Neural progenitor cell (in vitro differentiated cells): Measurements from ENCODE around the gene TSNAXIP1. TPM values are rescaled to one million over a fixed set of nuclear protein-coding genes. Genes with fewer than 3 reads are reported as not detected.

ENCODE experiments used
- DNase-seq: peaks from one replicate; pipeline ENCODE4 v3.0.0-alpha.2; 2016; ENCODE audit warnings: low spot score
- H2AFZ ChIP-seq: fragments of 200-600 bp; sonication (generic); replicated peaks from 2 replicates; pipeline ENCODE4 v1.6.1; 2016; ENCODE audit warnings: antibody characterized with exemption
- H3F3A ChIP-seq: fragments of 200-600 bp; sonication (generic); 2 replicates; pipeline ENCODE4 v1.6.1; 2016; ENCODE audit warnings: antibody characterized with exemption, low read depth
- H3K27ac ChIP-seq: fragments of 200-600 bp; sonication (generic); 2 replicates; pipeline ENCODE4 v1.5.1; 2016; ENCODE audit warnings: mild to moderate bottlenecking
- H3K27me3 ChIP-seq: fragments of 200-600 bp; sonication (generic); 2 replicates; pipeline ENCODE4 v1.6.1; 2016; ENCODE audit warnings: mild to moderate bottlenecking, moderate library complexity
- H3K36me3 ChIP-seq: fragments of 200-600 bp; sonication (generic); 2 replicates; pipeline ENCODE4 v1.5.1; 2016
- H3K4me1 ChIP-seq: fragments of 200-600 bp; sonication (generic); 2 replicates; pipeline ENCODE4 v1.6.1; 2016; ENCODE audit warnings: mixed run types
- H3K4me2 ChIP-seq: fragments of 200-600 bp; sonication (generic); 2 replicates; pipeline ENCODE4 v1.6.1; 2016
- H3K4me3 ChIP-seq: fragments of 200-600 bp; sonication (generic); 2 replicates; pipeline ENCODE4 v1.5.1; 2016
- H3K79me2 ChIP-seq: fragments of 200-600 bp; sonication (generic); 2 replicates; pipeline ENCODE4 v1.6.1; 2016; ENCODE audit warnings: low read depth
- H3K9ac ChIP-seq: fragments of 200-600 bp; sonication (generic); 2 replicates; pipeline ENCODE4 v1.6.1; 2016
- H3K9me3 ChIP-seq: fragments of 200-600 bp; sonication (generic); 2 replicates; pipeline ENCODE4 v1.5.1; 2016; ENCODE audit warnings: low read depth
- H4K20me1 ChIP-seq: fragments of 200-600 bp; sonication (generic); 2 replicates; pipeline ENCODE4 v1.6.1; 2016; ENCODE audit warnings: low read depth
- H3K27ac Mint-ChIP-seq: 3 replicates; pipeline ENCODE4 v1.8.0; 2021; ENCODE audit warnings: mixed read lengths
- H3K27me3 Mint-ChIP-seq: 2 replicates; pipeline ENCODE4 v1.8.0; 2022; ENCODE audit warnings: low read depth, mild to moderate bottlenecking, inconsistent platforms, moderate library complexity, mixed read lengths; ENCODE audit not compliant: insufficient read depth
- H3K36me3 Mint-ChIP-seq: 3 replicates; pipeline ENCODE4 v1.8.0; 2021; ENCODE audit warnings: mixed read lengths
- H3K4me1 Mint-ChIP-seq: 3 replicates; pipeline ENCODE4 v1.8.0; 2021; ENCODE audit warnings: mixed read lengths
- H3K4me3 Mint-ChIP-seq: 3 replicates; pipeline ENCODE4 v1.8.0; 2021; ENCODE audit warnings: mild to moderate bottlenecking, moderate library complexity, mixed read lengths
- H3K9me3 Mint-ChIP-seq: 3 replicates; pipeline ENCODE4 v1.8.0; 2020; ENCODE audit warnings: mixed read lengths
- EZH2 ChIP-seq: fragments of 200-600 bp; sonication (generic); IDR thresholded peaks from 2 replicates; pipeline ENCODE4 v1.6.1; 2017; ENCODE audit warnings: antibody characterized with exemption, mild to moderate bottlenecking, moderate library complexity
- EZH2phosphoT487 ChIP-seq: fragments of 200-600 bp; sonication (generic); IDR thresholded peaks from 2 replicates; pipeline ENCODE4 v1.6.1; 2017; ENCODE audit warnings: antibody characterized with exemption
- total RNA-seq: library from RNA; depleted of rRNA; stranded (reverse); fragments of >200 nt; gene quantifications from 2 replicates; pipeline ENCODE4 v1.2.3, GENCODE V29; 2015; ENCODE audit warnings: low replicate concordance
- TF ChIP-seq, protein P1 (sequence below): fragments of 200-600 bp; sonication (generic); IDR thresholded peaks from 2 replicates; pipeline ENCODE4 v1.5.1; 2017; ENCODE audit warnings: antibody characterized with exemption, mild to moderate bottlenecking

The TSNAXIP1 gene
- total RNA-seq, 1 donor from 2014 or later: 2.9 TPM

DNA sequence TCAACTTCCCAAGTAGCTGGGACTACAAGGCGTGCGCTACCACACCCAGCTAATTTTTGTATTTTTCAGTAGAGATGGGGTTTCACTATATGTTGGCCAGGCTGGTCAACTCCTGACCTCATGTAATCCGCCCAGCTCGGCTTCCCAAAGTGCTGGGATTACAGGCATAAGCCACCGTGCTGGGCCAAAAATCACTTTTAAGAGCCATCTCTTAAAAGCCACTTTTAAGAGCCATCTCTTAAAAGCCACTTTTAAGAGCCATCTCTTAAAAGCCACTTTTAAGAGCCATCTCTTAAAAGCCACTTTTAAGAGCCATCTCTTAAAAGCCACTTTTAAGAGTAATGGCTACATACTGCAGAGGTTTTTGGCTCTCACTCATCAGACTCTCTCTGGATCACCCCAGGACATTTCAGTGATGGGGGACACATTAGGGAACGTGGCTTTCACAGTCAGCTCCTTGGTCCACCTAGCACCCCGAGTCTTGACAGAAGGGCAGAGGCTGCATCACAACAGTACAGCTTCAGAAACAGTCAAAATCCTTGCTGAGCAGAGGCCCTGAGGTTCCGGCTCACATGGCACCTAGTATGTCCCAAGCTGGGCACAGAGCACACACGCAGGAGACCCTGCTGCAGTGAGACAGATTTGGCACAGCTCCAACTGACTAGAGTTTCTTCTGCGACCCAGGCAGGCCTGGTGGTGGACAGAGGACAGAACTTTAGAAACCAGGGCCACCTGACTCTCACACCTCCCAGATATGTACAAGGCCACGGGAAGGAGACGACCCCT lies 23.9 kb upstream of the TSNAXIP1 start:
- Mint-ChIP-seq H3K27ac (no peak overlapping the region), H3K9me3 (peaks cover 2% of the 10 kb centered on the region), H3K4me3 (no peak overlapping the region), H3K4me1 (no peaks in the 10 kb centered on the region), H3K27me3 (no peaks in the 10 kb centered on the region), H3K36me3 (peaks cover 16% of the 10 kb centered on the region)
- no peak for DNase-seq
- no peak overlapping the region for H3K4me3 ChIP-seq
- H3K79me2 ChIP-seq: peaks cover 66% of the 10 kb centered on the region
- no peak overlapping the region for H2AFZ ChIP-seq
- H3K4me2 ChIP-seq: no peak overlapping the region
- H3K36me3 ChIP-seq: no peaks in the 10 kb centered on the region
- H4K20me1 ChIP-seq: peaks cover 17% of the 10 kb centered on the region
- no peaks in the 10 kb centered on the region for H3F3A ChIP-seq
- no peaks in the 10 kb centered on the region for H3K4me1 ChIP-seq
- H3K9me3 ChIP-seq: no peaks in the 10 kb centered on the region
- H3K27me3 ChIP-seq: no peaks in the 10 kb centered on the region
- H3K9ac ChIP-seq: no peak overlapping the region
- TF ChIP-seq, protein P1, sequence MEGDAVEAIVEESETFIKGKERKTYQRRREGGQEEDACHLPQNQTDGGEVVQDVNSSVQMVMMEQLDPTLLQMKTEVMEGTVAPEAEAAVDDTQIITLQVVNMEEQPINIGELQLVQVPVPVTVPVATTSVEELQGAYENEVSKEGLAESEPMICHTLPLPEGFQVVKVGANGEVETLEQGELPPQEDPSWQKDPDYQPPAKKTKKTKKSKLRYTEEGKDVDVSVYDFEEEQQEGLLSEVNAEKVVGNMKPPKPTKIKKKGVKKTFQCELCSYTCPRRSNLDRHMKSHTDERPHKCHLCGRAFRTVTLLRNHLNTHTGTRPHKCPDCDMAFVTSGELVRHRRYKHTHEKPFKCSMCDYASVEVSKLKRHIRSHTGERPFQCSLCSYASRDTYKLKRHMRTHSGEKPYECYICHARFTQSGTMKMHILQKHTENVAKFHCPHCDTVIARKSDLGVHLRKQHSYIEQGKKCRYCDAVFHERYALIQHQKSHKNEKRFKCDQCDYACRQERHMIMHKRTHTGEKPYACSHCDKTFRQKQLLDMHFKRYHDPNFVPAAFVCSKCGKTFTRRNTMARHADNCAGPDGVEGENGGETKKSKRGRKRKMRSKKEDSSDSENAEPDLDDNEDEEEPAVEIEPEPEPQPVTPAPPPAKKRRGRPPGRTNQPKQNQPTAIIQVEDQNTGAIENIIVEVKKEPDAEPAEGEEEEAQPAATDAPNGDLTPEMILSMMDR: no peak
- TF ChIP-seq EZH2: no peak
- TF ChIP-seq EZH2phosphoT487: no peak
- no peak overlapping the region for H3K27ac ChIP-seq

DNA sequence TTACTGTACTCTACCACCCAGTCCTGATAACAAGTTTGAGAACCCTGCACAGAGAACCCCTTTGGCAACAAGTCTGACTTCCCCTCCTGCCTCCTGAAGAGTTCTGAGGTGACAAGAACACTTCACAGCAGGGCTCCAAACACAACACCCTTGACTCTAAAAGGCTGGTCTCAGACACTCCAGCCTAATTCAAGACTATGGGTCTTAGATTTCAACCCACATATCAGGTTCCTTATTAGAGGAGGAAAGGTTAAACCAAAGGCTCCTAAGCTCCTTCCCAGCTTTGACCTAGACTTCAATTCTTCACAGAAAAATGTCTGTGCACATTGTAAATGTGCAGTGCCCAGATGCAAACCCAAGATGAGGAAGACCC lies 23.4 kb upstream of the TSNAXIP1 start:
- peaks cover 67% of the 10 kb centered on the region for H3K79me2 ChIP-seq
- H3K36me3 Mint-ChIP-seq: peaks cover 15% of the 10 kb centered on the region

DNA sequence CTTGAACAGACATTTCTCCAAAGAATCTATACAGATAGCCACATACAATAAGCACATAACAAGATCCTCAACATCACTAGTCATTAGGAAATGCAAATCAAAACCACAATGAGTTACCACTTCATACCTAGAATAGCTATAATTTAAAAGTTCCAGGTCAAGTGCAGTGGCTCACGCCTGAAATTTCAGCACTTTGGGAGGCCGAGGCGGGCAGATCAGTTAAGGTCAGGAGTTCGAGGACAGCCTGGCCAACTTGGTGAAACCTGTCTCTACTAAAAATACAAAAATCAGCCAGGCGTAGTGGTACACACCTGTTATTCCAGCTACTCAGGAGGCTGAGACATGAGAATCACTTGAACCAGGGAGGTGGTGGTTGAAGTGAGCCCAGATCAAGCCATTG lies 20.2 kb upstream of the TSNAXIP1 start:
- no peak overlapping the region for H3K4me3 ChIP-seq
- no peak overlapping the region for H3K27ac Mint-ChIP-seq
- peaks cover 2% of the 10 kb centered on the region for H3K9me3 Mint-ChIP-seq
- no peaks in the 10 kb centered on the region for H3K9me3 ChIP-seq
- H3K36me3 Mint-ChIP-seq: peaks cover 15% of the 10 kb centered on the region
- no peak overlapping the region for H2AFZ ChIP-seq
- no peak overlapping the region for H3K4me3 Mint-ChIP-seq
- DNase-seq: no peak
- H3K4me1 Mint-ChIP-seq: no peaks in the 10 kb centered on the region
- no peaks in the 10 kb centered on the region for H3K27me3 Mint-ChIP-seq
- H3K36me3 ChIP-seq: no peaks in the 10 kb centered on the region
- no peak overlapping the region for H3K9ac ChIP-seq
- H3K27ac ChIP-seq: no peak overlapping the region
- no peaks in the 10 kb centered on the region for H3F3A ChIP-seq
- no peak for TF ChIP-seq EZH2phosphoT487
- TF ChIP-seq, protein P1: no peak
- no peak for TF ChIP-seq EZH2
- no peaks in the 10 kb centered on the region for H3K27me3 ChIP-seq
- peaks cover 61% of the 10 kb centered on the region for H3K79me2 ChIP-seq
- H3K4me2 ChIP-seq: no peak overlapping the region
- peaks cover 10% of the 10 kb centered on the region for H4K20me1 ChIP-seq
- no peaks in the 10 kb centered on the region for H3K4me1 ChIP-seq

More for the DNA sequence above, 23.4 kb upstream of the TSNAXIP1 start:
- DNase-seq: no peak
- no peaks in the 10 kb centered on the region for H3K27me3 ChIP-seq
- H3K4me3 Mint-ChIP-seq: no peak overlapping the region
- H2AFZ ChIP-seq: no peak overlapping the region
- H3K36me3 ChIP-seq: no peaks in the 10 kb centered on the region
- H3K4me2 ChIP-seq: no peak overlapping the region
- no peaks in the 10 kb centered on the region for H3K4me1 ChIP-seq
- TF ChIP-seq EZH2phosphoT487 (no peak), EZH2 (no peak)
- TF ChIP-seq, protein P1: no peak
- H3K27ac ChIP-seq: no peak overlapping the region
- no peaks in the 10 kb centered on the region for H3F3A ChIP-seq
- peaks cover 2% of the 10 kb centered on the region for H3K9me3 Mint-ChIP-seq
- no peaks in the 10 kb centered on the region for H3K4me1 Mint-ChIP-seq
- H3K27ac Mint-ChIP-seq: no peak overlapping the region
- H3K9me3 ChIP-seq: no peaks in the 10 kb centered on the region
- no peaks in the 10 kb centered on the region for H3K27me3 Mint-ChIP-seq
- H3K4me3 ChIP-seq: no peak overlapping the region
- H4K20me1 ChIP-seq: peaks cover 13% of the 10 kb centered on the region
- H3K9ac ChIP-seq: no peak overlapping the region
